Measurements from ENCODE around the gene CXXC4.

The CXXC4 gene

DNA sequence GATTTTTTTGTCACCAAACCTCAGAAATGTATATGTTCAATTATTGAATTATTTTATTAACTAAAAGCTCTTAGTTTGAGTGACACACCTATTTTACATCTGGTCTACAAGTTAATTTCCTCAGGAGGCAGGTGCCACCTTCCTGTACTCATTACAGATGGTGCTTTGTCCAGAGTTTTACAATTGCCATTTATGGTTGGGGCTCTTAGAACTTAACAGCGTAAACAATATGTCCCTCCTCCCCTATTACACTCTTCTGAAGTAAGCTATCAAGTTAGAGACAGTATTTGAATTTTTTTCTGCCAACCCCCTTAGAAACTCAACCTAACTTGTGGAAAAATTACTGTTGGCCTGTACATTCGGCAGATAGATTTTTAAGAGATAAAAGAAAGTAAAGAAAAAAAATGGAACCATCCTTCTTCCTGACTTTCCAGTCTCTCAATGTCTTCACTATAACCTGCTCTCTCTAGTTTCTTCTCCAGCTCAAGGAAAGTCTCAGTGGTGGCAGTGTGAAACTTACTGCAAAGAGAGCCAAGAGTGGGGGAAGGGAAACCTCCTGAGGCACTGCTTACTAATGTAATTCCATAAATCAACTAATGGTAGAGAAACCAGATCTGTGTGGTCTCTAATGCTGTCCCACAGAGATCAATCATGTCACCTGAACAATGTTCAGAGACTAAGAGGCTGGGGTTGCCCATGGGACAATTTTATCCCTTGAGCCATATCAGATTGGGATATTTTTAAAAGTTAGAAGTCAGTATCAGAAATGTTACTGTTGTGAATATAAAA lies 7.8 kb downstream of the CXXC4 start:
- peak; percentile 13 for FAIRE-seq

DNA sequence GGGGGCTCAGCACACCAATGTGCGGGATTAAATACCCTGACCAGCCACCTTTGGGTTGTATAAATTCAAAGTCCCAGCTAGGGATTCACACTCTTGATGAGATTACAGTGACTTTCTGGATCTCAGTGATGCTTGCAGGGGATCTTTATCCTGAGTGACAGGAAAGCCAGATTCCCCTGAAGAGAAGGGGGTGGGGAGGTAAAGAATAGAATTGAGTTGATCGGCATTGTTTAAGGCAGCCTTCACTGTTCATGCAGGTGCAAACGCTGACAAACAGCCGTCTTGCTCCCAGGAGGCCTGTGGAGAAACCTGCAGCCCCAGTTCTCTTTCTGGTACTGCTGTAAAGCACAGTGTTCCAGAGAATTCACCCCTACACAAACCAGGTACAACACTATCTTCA lies 19.0 kb downstream of the CXXC4 start:
- no peak for FAIRE-seq

DNA sequence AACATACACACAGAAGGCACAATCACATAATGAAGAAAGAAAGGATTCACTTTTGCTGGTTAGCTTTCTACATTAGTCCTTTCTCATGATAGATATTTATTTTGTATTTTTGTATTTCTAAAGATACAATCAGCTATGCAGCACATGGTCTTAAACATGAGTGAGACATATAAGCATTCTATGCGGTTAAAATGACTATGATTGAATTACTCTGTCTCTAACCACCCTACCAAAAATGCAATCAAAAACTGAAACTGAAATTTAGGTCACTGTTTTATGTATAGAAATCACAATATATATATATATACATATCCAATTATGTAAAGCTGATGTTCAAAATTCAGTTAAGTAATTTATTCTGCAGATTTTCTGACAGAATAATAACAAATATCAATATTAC lies 21.9 kb downstream of the CXXC4 start:
- no peak for FAIRE-seq

DNA sequence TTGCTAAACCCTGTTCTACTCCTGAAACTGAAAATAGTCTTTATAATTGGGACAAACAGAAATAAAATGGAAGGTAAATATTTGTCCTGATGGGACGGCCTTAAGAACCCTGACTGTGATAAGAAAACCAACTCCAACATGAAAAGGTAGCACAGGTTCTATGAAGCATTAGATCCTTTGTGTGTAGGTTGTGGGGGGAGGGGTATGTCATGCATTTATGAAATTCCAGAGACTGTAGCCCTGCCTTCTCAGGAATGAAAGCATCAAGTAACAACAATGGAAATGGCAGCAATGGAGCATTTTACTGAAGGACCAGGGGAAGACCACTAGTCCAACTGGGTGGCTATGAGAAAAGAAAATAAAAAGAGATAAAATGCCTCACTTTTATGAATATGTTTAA lies 23.9 kb downstream of the CXXC4 start:
- no peak for FAIRE-seq

DNA sequence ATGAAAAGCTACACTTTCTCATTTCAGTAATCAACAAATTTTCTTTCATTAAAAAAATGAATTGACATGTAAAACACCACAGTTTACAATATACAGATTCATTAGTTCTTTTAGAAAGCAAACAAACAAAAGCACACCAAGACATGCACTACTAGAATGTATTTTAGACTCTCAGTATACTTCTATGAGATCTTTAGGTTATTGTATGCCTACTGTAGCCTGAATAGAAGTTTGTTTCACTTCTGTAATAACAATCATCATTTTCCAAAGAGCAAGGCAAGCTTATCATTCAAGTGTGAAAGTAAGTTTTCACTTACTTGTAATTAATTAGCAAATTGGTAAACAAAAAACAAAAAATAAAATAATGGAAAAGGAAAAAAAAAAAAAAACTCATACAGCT lies 24.9 kb downstream of the CXXC4 start:
- peak; percentile 85 for FAIRE-seq

DNA sequence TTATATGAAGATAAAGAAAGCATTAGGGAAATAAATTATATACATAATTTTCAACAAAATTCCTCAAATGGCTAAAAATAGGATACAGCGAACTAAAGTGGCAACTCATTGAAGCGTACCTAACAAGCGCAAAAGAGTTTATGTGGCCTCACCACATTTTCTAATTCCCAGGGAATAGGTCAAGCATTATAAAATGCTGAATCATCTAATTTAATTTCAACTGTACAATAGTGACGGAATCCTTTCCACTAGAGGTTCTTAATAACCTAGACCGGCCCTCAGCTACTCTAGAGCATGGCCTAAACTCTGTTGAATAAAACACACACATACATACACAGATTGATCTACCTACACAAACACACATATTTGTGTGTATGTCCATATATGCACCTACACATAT lies 29.1 kb downstream of the CXXC4 start:
- no peak for FAIRE-seq

DNA sequence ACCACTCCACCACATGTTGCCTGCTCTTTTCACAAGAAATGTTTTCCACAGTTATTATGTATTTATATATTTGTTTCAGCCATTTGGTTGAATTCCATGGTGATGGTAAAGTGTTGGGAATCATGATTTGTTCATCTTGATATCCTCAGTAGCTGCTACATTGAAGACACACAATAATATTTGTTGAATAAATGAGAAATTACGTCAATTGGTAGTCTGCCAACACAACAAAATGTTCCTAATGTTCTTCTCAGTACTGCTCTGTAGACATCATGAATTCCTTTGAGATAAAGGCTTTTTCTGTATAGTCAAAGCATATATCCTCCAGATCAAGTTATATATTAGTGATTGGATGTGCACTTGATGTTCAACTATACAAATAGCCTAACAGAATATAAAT lies 29.5 kb downstream of the CXXC4 start:
- FAIRE-seq, result peak; percentile 38

DNA sequence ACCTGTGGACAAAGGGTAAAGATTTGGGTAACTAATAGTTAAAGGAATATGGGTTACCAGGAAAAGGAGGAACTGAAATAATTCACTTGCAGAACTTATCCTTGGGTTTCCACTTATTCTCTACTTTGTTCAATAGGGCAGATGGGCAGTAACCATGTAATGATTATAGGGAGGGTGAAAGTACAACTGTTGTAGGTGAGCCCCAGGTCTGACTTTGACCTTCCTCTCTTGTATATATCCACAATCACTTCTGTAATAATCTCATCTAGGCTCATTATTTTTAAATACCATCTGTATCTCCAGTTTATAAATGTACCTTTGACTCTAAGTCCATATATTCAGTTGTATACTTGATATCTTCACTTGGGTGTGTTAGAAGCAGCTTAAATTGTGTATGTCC lies 32.1 kb downstream of the CXXC4 start:
- FAIRE-seq, result no peak

DNA sequence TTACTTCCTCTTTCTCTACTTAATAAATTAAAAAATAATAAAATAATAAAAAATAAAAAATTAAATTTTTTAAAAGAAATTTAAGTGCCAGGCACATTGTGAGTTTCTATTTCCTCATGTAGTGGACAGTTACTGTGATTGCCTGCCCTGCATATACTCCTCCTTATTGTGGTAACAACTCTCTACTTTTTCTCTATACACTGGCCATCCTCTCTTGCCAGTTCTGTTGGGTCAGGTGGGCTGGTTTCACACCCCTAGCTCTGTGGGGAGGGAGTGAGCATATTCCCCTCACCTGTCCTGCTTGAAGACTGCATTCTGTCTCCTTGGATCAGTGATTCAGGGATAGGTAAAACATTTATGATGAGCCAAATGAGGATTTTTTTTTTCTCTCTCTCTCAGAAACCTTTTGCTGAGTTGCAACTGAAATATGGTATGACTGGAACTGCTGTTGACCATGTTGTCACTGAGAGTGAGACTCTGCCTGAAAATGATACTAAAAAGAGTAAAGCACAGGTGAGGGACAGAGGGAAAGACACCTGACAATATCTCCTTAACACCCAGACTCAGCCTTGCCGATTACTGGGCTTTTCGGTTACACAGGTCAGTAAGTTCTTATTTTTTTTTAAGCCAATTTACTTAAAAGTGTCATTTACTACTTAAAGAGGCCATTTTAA lies 37.2 kb downstream of the CXXC4 start:
- peak; percentile 83 for FAIRE-seq

DNA sequence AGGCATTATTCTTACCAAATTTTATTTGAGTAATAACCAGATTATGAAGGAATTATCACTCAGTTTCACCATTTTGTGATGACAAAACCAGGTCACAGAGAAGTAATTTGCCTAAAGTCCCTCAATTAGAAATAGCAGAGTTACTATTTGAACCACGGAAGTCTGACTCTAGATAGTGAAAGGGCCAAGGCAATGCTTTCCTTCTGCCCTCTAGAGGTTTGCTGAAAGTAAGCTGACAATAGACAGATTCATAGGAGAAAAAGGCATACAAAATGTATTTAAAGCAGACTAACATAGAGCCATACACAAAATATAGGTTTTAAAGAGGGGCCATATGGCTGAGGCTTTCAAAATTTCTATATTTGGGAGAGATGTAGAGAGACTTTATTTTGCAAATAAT lies 43.1 kb downstream of the CXXC4 start:
- FAIRE-seq, result peak; percentile 96

DNA sequence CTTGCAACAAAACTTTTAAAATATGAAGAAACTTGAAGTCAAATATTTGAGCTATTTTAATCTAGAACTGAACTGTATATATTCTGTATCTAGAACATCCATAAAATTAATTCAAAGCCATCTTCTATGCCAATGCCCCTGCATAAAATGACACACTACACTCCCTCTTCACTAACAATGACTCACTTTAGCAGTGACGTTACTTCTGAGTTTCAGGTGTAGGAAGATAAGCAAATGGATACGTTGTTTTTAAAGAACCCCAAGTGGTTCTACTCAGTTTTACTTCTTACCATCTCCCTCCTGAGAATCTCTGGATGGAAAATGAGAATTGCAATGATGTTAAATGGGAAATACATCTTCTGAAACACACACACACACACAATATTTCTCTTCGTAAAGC lies 45.2 kb downstream of the CXXC4 start:
- no peak for FAIRE-seq

DNA sequence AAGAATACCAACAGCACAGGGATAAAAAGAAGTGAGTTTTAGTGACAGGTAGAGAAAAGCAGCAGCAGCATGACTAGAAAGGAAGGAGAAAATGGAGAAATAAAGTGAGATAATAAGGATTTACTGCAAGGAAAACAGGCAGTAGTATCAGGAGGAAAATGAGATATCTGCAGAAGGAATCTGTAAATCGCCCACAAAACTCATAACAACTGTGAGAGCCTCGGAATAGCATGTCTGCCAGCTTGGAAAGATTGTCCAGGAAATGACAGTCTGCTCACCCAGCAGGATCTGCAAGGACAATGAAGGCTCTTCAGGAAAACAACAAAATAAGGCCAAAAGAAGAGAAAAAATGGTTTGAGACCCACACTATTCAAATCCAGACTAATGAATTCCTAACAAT lies 47.4 kb downstream of the CXXC4 start:
- peak; percentile 76 for FAIRE-seq

DNA sequence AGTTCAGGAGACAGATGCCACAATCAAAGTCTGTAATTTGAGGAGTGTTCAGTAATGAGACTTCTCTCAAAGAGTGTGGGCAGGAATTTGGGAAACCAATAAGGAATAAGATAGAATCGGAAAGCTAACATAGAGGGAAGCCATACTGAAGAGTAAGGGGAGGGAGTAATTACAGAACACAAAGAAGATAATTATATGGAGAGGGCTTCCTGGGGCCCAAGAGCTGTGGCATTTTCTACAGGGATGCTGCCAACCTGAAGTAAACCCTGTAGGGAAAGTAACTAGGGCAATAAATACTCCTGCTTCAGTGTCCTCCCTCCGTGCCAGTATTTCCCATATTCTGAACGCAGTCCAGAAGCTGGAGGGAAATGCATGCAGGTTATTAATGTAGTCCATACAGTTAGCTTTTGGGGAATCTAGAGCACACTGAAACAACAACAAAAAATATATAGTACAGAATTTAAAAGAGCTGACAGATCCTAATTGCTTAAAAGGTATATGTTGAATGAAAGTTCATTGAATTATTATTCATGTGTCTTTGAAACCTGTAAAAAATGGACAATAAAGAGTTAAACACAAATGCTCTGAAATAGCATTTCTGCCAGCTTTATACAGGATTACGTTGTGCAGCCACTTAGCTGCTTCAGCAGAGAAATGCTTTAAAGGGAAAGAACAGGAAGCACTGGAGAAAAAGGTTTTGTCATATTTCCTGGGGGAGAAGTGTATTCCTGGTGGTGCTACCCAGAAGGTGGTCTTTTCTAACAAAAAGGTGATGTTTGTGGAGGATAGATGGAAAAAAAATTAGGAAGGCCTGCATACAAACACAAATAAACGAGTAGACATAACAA lies 48.0 kb downstream of the CXXC4 start:
- FAIRE-seq, result peak; percentile 68

DNA sequence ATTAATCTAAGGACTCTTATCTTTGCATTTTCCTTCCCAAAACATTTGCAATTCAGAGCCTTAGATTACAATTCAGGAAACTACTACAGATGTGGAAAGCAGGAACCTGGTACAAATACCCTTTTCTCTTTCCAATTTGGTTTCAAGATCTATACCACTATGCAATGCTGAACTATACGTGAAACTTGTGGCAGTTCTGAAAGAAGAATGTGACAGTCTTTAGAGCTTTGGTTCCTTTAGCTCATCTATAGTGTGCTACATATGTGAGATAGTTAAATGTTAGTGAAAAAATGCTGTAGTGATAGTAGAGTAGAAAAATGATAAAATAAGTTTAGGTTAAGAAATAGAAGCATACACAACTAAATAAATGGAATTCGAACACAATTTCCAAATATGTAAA lies 50.0 kb downstream of the CXXC4 start:
- FAIRE-seq, result no peak

DNA sequence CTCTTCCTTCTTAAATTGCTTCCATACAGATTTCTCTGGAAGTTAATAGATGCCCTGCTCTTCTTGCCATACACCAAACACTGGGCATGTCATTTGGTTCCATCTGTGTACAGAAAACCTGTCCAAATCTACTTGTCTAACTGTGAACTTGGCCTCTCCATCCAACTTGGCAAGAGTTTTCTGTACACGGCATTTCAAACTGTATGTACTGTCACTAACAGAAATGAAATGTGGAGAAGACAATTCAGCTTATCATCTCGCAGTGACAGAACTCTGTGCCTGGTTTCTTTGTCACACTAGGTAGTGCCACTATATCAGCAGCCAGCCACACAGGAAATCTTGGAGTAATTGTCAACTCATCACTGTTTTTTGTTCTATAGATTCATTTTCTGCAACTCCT lies 58.2 kb downstream of the CXXC4 start:
- FAIRE-seq, result no peak

DNA sequence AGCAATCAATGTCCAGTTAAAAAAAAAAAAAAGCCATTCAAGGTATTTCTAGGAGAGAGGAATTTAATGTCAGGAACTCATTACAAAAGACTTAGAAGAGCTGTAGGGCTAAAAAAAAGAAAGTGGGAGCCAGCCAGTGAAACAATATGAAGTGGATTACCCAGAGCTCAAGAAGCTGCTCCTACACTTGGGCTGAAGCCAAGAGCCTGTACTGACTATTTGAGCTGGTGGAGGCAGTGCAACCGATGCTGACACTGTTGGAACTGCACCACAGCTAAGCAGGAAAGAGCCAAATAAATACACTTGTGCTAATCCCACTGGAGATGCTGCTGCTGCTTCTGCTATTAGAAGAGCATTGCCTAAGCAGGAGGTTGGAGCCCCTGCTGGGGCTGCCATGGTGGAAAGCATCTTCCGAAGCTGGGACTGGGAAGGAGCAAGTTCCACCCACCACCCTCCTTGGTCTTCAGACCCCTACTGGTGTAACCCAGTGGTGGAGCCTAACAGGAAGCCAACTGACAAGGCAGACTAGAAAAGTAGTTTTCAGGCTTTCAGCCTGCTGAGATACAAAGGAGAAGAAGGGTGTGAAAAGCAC lies 65.4 kb downstream of the CXXC4 start:
- FAIRE-seq, result no peak

DNA sequence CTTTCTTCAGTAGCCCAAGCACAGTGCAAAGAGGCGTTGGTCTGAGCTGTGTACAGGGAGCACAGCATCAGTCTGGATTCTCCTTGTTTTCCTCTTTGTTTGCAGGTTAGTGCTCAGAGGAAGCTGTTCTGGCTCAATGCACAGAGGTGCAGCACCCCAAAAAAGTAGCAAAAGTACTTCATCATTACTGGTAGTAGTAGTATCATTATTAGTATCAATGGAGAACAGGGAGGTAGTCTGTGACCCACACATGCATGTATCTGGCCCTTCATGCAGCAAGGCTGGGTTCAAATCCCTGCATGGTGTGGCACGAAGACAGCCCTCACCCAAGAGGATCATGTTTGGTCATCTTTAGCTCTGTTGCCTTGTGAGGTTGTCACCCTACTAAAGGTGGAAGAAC lies 68.7 kb downstream of the CXXC4 start:
- no peak for FAIRE-seq

DNA sequence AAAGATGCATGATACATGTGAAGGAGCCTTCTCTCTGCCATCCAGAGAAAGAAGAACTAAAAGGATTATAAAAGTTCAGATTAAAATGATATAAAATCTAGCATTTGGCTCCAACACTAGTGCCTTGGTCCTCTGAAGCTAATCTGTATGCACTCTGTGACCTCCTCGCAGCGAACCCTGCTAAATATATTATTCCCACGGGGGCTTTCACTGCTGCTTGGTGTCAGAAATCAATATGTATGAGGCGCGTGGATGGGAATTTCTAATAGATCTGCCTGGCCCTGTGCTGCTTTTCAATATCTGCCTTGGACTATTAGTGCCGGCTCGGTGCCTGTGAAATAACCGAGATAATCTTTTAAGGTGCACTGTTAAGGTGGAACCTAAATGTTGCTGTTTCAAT lies 69.7 kb downstream of the CXXC4 start:
- peak; percentile 91 for FAIRE-seq

DNA sequence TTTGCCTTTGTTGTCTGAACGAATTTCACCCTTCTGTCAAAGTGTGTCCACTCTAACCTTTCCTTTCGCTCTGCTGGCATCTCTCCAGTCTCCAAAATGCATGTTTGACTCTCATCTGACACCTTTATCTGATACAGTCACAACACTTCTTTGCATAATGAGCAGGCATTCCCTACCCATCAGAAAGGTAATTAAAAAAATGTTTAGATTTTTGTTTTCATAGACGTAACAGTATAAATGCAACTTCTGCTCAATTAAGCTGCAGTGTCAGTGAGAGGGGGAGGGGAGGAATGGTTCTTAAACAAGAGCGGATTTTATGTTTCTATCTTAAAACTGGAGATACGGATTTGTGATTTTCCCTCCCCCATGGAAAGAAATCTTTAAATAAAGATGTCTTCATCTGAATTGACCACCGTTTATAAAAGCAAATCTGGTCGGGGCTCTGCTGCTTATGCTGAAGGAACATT lies 70.2 kb downstream of the CXXC4 start:
- peak; percentile 95 for FAIRE-seq

DNA sequence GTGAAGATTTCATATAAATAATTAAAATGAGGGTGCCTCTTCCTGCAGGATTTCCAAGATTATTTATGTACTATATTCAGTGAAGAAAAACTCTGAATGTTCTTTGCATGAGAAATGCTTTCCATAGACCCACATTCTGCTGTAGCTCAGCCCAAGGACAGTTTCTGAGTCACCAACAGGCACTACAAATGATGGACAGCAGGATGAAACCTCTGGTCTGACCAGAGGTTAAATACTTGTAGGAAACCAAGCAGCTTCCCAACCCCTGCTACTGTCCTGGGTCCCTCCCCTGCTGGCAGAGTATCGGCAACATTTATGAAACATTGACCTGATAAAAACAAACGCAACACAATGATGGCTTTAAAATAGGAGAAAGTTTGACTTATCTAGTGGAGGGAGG lies 73.1 kb downstream of the CXXC4 start:
- FAIRE-seq, result no peak

DNA sequence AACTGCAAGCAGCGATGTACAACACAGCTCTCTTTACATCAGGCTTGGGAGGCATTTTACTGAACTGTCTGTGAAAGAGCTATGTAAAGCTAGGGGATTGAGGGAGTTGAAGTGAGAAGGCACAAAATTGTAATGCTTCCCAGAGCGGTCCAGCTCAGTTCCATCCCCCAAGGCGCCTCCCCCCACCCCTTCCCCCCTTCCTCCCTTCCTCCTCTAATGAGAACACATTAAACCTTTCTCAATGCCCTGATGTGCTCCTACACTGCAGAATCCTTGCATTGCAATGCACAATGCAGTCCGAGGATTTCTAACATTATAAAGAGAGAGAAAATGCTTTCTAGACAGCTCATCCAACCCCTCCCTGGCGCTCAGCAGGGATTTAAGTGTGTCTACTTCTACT lies 73.9 kb downstream of the CXXC4 start:
- FAIRE-seq, result no peak

All from islet of Langerhans (tissue), 1 donor.